EH (cell line): ENCODE results near the gene CD200R1.
"Not testable (repeated sequence)": the region's sequence is repeated elsewhere in the genome, so short reads cannot be mapped to it uniquely, and the experiment has no call there.

Source experiments
- DNase-seq: peaks from one replicate; pipeline ENCODE4 v3.0.0-alpha.2; 2015; ENCODE audit warnings: low read depth

CD200R1 gene

DNA sequence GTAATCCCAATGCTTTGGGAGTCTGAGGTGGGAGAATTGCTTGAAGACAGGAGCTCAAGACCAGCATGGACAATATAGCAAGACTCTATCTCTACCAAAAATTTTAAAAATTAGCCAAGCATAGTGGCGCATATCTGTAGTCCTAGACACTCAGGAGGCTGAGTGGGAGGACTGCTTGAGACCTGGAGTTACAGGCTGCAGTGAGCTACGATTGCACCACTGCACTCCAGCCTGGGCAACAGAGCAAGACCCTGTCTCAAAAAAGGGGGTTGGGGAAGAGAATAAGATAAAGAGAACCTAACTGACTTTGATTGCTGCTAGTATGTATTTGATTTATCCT is 755 bp downstream of the CD200R1 start:
- no peak for DNase-seq

DNA sequence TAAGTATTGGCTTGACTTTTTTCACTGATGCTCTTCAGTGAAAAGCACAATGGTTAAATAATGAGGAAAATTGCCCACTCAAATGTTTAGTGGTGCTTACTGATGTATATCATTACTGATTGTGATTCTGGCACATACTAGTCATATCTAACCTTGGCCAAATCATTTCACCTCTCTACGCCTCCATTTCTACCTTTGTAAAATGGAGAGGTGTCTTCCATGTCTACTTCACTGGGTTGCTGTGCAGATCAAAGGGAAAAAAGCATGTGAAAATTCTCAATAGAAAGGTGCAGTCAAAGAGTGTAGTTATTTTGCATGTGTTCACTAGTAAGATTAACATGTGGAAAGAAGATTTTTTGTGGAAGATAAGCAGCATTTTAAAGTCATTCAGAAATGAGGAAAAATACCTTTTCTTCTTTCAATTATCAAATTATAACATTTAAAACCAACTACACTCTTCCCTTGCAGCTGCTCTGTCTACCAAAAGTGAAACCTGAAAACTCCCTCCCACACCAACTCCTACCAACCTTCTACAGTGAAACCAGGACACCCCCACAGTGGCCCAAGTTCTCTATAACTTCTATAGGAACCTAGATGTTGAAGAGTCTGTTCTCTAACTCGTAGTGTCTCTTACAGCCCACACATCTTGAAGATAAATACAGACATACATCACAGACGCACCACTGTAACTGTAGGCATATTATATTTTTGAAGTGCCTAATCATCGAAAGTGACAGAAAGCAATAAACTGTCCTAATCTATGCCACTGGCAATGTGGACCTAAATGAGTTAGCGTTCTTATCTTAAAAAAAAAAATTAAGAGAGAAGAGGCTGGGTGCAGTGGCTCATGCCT is 1.4 kb downstream of the CD200R1 start:
- no peak for DNase-seq

DNA sequence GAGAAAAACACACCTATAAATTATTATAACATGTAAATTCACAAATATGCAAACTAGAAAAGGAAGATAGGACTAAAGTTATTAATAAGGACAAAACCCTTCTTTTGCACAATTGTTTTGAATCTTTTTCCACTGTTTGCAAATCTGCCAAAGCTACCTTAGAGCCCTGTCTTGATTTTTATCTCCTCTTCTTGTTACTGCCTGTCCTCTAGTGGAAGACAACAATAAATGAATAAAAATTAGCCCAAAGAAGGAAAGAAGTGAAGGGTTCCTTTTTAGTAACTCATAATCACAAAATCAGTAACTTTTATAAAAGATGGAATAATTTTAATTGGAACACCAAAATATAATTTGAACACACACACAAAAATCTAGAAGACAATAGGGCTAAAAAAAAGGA is 2.7 kb downstream of the CD200R1 start:
- no peak for DNase-seq

DNA sequence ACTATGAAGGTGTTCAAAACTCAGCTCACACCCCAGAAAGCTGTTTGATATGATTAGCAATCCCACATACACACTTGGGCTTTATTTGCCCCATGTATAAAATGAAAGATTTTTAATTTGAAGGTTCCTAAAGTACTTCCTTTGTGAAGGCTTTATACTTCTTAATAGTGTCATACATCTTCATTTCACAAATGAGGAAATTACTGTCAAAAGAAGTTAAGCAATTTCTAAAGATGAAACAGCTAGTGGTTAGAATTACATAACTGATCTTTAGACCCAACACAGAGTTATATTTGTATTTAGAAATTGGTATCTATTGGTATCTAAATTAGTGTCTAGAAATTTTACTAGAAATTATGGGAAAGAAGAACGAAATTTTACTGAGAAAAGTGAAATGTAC is 7.1 kb downstream of the CD200R1 start:
- no peak for DNase-seq

DNA sequence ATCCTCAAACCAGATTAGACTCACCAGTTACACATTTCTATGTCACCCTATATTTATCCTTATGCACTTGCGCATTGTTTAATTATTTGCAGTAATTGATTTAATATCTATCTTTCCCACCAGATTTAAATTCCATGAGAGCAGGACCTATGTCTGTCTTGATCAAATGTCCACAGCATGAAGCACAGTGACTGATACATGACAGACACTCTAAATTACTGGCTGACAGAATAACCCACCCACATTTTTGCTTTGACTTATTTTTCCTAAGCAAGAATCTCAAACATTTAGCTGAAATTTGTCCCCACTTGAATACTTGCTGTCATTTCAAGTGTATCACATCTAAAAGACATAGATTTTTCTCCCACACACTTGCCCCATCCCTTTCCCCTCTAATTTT is 7.5 kb downstream of the CD200R1 start:
- no peak for DNase-seq

DNA sequence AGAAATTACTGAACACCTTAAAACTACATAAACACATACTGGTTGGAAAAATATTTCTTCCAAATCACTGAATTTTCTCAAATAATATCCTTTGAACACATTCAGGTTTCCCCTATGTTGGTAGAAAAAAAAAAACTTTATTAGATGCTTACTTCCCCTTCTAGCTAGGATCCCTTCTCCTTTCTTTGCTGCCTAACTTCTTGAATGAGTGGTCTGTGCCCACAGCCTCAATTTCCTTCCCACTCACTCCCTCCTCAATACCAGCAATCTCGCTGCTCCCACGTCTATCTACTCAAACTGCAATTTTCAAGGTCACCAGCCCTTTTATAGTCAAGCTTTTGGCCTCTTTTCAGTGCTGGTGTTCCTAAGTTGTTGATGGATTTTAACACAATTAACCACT is 8.3 kb downstream of the CD200R1 start:
- no peak for DNase-seq

DNA sequence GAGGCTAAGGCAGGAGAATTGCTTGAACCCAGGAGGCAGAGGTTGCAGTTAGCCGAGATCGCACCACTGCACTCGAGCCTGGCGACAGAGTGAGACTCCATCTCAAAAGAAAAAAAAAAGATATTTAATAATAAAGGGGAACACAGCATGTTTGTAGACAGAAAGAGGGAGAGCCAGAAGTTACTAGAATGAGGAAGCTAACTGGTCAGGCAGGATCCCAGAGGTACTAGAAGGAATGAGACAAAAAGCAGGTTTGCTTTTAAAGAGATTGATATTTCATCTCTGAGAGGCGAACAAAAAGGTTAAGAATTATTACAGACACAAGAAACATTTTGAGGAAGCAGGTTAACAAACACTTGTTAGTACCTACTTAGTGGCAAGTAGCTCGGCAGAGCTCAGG is 9.2 kb downstream of the CD200R1 start:
- no peak for DNase-seq

DNA sequence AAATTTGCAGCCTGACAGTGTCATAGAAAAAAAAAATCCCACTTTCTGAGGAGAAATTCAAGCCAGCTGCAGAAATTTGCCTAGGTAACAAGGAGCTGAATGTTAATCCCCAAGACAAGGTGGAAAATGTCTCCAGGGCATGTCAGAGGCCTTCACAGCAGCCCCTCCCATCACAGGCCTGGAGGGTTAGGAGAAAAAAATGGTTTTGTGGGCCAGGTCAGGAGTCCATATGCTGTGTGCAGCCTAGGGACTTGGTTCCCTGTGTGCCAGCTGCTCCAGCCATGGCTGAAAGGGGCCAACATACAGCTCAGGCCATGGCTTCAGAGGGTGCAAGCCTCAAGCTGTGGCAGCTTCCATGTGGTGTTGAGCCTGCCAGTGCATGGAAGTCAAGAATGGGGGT is 11.2 kb downstream of the CD200R1 start:
- no peak for DNase-seq

DNA sequence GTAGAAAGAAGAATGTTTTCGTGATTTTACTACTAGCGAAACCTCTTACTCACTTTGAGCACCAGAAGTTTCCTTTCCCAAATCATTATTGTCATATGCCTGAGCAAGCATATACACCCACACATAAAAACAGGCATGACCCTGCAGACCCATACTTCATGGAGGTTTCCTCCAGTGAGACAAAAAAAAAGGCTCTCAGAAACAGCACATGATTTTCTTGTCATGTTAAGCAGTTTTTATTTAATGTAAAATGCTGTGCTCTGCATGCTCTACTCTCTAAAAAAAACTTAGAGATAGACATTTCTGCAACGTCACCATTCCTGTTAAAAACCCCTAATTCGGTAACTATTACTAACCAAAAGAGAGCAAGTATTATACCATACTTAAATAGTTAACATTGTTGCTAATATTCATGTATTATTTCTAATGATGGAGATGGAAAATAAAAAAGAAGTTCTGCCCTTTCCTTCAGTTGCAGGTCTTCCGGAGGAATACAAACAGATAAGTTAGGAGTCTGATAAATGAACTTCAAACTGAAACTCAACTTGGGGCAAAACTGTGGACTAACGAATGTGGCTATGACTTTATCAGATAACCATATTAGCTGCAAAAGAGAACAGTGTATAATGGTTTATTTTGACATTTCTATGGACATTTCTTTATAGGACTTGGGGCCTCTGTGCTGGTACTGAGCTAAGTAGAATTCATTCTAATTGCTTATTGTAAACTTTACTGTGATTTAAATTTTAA is 15.9 kb downstream of the CD200R1 start:
- no peak for DNase-seq

DNA sequence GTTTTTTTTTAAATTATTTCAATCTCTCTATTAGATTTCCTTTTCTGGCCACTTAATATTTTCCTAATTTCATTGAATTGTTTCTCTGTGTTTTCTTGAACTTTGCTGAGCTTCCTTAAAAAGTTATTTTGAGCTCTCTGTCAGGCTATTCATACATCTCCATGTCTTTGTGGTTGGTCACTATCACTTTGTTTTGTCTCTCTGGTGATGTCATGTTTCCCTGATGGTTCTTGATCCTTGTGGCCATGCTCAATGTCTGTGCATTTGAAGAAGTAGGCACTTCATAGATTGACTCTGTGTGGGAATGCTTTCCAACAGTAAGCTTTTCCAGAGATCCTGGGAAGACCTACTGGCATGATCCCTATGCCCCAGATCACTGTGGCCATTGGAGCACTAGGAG is 18.6 kb downstream of the CD200R1 start:
- no peak for DNase-seq

DNA sequence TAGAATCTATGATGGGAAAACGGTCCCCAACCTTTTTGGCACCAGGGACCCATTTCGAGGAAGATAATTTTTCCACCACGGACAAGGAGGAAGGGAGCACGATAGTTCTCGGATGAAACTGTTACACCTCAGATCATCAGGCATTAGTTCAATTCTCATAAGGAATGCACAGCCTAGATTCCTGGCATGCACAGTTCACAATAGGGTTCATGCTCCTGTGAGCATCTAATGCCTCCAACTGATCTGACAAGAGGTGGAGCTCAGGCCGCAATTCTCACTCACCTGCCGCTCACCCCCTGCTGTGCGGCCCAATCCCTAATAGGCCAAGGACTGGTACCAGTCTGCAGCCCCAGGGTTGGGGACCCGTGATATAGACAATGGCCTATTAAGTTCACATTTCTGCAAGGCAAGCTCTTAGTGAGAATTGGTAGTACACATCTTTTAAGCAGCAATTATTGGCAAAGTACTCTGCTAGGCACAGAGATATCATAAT is 26.5 kb downstream of the CD200R1 start:
- no peak for DNase-seq

DNA sequence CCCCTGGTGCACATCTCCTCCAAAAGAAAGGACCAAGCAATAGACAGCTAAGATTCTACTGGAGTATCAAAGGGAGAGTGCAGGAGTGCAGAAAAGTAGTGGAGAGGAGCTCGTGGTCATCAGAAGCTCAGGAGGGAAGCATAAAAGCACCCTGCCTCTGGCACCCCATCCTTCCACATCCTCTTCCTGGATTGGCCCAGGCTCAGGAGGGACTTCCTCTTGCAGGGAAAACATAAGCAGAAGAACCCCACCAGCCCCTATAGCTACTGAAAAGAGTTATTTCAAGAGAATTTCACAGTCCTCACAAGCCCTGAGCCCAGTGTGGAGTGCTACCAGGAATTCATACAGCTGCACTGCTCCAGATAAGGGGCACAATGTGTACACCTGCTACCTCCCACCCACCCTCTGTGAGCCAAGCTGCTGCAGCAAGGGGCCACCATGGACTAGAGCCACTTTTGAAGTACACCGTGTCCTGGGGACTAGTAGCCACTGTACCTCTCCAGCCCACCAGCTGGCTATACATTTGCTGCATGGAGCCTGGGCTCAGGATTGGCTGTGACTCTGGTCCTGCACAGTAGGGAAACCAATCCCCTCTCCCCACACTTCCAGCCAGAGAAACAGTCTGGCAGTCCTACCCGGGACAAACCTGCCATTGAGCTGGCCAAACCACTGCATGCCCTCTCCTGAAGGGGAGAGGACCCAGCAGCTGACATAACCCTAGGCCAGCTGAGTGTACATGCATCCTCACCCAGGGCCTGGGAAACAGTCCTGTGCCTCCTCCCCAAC is 43.0 kb downstream of the CD200R1 start:
- DNase-seq = no peak

DNA sequence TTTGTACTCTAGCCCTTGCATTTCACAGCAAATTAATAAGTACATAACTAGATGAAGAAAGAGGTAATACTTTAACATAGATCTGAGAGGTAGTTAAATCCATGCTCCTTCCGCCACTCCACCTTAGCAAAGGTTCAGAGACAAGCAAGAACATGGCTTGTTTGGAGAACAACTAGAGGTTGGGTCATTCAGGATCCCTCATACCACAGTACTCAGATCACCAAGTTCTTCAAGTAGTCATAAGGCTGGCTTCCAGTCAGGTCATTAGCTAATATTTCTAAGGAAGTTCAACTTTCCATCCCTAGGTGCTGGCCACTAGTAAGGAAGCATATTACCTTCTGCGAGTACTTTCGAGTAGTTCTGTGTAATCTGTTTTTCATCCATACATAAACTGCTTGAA is 44.1 kb downstream of the CD200R1 start:
- DNase-seq = no peak

DNA sequence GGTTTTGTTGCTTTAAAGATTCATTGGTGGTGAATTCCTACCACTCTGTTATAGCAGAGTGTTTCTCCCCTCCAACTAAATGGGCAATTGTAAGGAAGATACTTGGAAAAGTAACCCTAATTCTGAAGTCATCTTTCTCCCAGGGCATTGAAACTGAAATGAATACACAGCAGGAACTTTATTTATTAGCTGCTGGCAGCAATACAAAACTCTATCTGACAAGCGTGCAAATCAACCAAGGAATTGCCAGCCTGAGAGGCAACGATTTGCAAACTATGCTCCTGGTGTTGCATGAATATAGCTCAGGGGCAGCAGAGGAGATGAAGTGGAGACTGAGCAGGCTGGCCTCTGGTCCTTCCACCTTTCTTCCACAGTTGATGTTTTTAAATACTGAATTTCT is 48.9 kb downstream of the CD200R1 start:
- no peak for DNase-seq

DNA sequence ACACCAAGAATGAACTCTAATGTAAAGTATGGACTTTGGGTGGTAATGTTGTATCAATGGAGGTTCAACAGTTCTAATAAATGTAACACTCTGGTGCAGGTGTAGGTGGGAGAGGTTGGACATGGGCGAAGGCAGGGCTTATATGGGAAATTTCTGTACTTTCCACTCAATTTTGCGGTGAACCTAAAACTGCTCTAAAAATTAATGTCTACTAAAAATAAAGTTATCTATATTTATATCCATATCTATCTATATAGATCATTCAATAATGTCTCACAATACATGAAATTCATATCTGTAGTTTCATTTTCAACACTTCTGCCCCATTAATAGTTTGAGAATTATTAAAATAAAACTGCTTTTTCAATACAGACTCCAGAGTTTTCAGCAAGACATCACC is 49.3 kb downstream of the CD200R1 start:
- no peak for DNase-seq

DNA sequence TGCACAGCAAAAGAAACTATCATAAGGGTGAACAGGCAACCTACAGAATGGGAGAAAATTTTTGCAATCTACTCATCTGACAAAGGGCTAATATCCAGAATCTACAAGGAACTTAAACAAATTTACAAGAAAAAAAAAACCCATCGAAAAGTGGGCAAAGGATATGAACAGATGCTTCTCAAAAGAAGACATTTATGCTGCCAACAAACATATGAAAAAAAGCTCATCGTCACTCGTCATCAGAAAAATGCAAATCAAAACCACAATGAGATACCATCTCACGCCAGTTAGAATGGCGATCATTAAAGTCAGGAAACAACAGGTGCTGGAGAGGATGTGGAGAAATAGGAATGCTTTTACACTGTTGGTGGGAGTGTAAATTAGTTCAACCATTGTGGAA is 55.4 kb downstream of the CD200R1 start:
- DNase-seq = not testable (repeated sequence)

DNA sequence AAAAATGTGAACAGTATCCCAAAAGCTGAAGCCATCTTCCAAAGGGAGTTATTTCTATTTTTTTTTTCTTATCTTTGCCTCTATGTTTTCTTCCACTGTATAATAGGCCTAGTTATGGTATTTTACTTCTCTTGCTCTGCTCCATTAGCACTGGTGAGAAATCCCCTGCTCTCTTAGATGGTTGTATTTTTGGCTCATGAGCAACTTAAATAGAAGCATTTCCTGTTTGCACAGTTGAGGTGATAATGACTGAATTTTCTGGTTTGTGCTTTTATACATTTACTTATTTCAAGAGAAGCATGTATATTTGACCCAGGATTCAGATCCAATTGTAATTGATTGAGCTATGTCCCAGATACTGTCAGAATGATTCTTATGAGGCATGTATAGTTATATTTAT is 66.7 kb downstream of the CD200R1 start:
- no peak for DNase-seq

DNA sequence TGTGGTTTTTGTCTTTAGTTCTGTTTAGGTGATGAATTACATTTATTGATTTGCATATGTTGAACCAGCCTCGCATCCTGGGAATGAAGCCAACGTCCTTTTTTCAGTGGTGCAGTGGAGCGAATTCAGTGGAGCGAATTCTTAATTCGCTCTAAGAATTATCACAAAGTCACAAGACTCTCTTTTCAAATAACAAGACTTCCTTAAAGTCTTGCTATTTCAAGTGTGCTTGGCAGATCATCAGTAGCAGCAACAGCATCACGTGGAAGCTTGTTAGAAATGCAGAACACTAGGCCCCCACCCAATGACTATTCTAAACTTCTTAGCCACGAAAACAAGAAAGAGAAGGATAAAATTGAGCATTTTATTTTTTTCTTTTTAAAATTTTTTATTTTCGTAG is 70.1 kb downstream of the CD200R1 start:
- DNase-seq = no peak

DNA sequence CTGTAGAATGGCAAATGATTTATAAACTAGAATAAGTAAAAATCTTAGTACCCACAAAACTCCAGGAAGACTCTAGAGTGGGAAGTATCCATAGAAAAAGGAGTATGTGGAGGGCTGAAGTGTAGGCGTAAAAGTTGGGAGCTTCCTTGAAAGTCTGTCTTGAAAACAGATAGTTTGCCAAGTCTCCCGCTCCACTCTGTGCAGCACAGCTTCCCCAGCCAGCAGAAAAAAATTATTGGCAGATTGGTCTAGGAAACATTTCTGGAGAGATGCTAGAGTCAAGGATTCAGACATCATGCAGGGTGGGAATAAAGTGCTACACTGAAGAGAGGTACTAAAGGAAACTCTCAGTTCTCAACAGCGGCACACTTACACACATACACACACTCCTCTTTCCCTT is 74.8 kb downstream of the CD200R1 start:
- DNase-seq = no peak

DNA sequence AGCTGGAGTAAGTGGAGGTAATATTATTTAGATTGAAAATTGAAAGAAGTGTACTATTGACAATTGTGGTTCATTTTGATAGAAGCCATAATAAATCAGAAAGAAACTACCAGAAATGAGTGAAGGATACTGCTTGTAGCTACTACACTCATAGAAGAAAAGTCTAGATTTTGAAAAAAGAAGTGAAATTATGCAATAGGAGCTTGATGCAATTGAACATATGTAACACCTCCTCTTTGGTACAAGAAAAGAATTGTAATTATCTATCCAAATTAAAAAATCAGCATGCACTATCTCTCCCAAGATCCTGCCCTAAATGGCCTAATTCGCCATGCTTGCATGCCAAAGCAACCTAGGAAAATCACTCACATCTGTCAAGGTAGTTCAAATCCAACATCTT is 77.1 kb downstream of the CD200R1 start:
- no peak for DNase-seq

DNA sequence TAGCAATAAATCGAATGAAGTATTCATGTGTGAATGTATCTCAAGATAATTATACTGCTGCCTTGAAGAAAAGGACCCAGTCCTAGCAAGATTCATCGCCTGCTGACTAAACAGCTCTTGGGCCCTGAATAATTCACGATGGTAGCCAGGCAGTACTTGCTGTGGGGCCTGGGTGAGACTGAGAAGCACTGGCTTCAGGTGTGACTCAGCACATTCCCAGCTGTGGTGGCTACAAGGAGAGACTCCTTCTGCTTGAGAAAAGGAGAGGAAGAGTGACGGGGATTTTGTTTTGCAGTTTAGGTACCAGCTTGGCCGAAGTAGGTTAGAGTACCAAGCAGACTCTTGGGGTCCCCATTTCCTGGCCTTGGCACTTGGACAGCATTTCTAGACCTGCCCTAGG is 80.6 kb downstream of the CD200R1 start:
- DNase-seq = peak; percentile 20

DNA sequence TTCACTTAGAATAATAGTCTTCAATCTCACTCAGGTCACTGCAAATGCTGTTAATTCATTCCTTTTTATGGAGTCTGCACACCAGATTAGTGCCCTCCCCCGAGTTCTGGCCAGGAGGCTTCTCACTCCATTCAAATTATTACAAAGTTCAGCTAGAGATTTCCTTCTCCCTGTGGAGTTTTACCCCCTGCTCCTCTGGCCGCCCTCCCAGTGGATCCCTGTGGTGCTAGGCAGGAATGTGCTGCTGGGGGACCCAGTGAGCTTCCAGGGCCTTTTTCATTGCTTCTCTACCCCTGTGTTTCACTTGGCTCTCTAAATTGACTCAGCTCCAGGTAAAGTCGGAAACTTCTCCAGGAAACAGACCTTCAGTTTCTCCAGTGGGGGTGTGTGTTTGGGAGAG is 85.5 kb downstream of the CD200R1 start:
- peak; percentile 2 for DNase-seq
